Sciatic nerve (tissue), 2 donors: ENCODE results near the gene IRF8. TPM values are rescaled to one million over a fixed set of nuclear protein-coding genes. Genes with fewer than 3 reads are reported as not detected.
"Not testable (repeated sequence)": the region's sequence is repeated elsewhere in the genome, so short reads cannot be mapped to it uniquely, and the experiment has no call there.

Source experiments
- ATAC-seq: fragments of 200-7000 bp; cut with Tn5 transposase; one replicate; pipeline ENCODE4 v1.9.1; 2020; ENCODE audit warnings: mild to moderate bottlenecking, moderate library complexity
- DNase-seq: peaks from one replicate; pipeline ENCODE4 v3.0.0-alpha.2; 2020; ENCODE audit warnings: low spot score
- intact Hi-C: fragments of 100-400 bp; cut with DNase I; formaldehyde crosslinking; loops from one replicate; pipeline ENCODE4 v1.14.2; 2022
- total RNA-seq: library from RNA; stranded (reverse); fragmentation: NEBNext Ultra II Directional; extraction: Animal tissue kit (Norgen Biotek cat#: 25700); gene quantifications from one replicate; pipeline ENCODE4 v1.2.1, GENCODE V29; 2021
- donor health status: DM: no; HTN: no; CAD: no.
- donor health status: DM: no; HTN: no; CAD: no.

The IRF8 gene
- total RNA-seq, 1 donor from 2014 or later: 19.1 TPM

DNA sequence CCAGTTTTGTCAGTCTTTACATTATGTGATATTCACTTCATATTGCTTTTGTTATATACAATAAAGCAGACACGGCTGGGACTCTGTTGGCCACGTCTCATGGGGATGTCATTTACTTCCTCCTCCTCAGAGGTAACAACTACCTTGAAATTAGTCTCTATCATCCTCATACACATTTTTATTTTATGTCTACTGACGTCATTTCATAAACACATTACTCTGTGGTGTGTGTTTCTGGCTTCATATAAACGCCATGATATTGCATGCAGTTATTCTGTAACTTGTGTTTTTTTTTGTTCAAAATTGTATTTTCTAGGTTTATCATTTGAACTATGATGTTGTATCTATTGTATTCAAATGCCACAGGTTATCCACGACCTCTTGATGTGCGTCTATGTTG lies 13.4 kb upstream of the IRF8 start:
- ATAC-seq (no peak), DNase-seq (no peak)
- intact Hi-C loops: no loop called here

DNA sequence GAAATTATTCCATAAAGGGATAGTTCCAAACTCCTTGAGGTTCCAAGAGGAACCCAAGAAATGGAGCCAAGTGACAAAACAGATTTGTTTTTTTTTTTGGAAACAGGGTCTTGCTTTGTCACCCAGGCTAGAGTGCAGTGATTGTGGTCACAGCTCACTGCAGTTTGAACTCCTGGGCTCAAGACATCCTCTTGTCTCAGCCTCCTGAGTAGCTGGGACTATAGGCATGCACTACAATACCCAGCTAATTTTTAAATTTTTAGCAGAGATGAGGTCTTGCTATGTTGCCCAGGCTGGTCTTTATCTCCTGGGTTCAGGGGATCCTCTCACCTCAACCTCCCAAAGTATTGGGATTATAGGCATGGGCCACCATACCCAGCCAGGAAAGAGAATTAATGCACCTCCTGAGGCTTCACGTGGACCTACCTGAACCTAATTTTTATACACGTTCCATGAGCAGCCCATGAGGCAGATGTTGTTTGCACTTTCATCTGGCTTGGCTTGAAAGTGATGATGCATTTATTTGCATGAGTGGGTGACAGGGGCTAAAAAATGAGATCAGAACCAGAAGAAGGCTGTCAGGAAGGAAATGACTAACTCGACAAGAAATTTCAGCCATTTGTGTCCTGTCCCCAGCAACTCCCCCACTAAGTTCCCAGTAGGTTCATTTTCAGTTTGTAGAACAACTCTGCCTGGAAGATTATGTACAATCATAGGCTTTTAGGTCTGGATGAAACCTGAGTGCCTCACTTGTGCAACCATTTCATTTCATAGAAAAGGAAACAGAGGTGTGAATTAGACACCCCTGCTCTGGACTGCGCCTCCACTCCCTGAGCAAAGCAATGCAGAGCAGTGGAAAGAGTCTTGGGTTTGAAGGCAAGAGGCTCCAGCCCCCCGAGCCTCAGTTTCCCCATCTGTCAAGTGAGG lies 10.3 kb upstream of the IRF8 start:
- no peak for ATAC-seq

DNA sequence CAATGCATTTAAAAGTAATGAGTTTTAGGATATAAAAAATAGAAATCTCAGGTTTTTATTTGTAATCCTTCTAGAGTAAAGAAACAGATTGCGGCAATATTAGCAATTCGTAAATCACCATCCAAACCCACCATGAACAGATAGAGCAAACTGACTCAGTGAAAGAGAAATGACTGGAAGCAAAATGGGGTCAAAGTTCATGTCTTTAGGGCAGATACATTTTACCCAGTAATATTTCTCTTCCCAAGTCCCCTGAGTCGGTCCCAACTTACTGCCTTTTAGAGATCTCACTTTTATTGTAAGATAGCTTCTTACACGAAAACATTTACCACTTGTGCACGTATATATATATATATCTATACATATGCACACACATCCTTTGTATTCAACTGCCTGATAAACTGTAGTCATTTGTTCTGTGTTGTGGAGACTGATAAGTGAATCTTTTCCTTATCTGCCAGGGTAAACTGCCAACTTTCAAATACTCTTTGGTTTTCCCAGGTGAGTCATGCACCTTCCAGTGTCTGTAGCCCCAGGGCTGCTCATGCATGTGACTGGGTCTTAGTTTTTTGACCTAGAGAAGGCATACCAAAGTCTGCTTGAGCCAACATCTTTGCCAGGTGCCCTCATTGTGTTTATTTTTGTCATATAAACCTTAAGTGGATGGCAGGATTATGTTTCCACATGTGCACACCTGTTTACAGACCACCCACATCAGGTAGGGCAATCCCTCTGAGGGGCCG lies 7.8 kb upstream of the IRF8 start:
- ATAC-seq (no peak), DNase-seq (no peak)
- intact Hi-C loops: no loop called here

More for the DNA sequence above, 10.3 kb upstream of the IRF8 start:
- intact Hi-C loops: no loop called here
- DNase-seq: no peak

DNA sequence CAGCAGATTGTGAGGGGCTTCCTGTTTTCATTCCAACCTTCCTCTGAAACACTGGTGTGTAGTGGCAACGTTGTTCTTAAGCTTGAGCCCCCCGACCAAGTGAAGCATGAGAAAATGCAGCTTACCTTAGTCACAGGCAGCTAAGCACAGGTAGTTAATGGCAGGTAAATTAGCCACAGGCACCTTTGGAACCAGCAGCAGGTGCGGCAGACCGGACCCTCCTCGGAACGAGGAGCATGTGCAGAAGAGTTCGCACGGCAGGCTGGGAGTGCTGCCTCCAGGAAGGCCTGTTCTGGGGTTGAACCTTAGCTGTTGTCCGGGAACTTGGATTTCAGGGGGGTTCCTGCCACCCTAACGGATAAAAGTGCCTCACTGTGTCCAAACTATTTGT lies 7.2 kb upstream of the IRF8 start:
- ATAC-seq (no peak), DNase-seq (no peak)
- intact Hi-C loops: no loop called here

DNA sequence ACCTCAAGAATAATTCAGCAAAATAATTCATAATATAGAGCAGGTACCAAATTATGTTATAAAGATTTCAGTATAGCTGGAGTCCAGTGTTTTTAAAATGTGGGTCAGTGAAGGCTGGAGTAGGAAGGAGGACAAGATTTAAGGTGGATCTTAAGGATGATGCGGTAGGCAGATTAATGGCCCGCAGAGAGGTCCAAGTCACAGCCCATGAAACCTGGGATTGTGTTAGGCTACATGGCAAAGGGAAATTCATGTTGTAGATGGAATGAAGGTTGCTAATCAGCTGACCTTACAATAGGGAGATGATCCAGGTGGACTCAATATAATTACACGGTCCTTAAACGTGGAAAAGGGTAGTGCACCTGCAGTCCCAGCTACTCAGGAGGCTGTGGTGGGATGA lies 6.2 kb upstream of the IRF8 start:
- DNase-seq (no peak), ATAC-seq (no peak)
- intact Hi-C loops: no loop called here

DNA sequence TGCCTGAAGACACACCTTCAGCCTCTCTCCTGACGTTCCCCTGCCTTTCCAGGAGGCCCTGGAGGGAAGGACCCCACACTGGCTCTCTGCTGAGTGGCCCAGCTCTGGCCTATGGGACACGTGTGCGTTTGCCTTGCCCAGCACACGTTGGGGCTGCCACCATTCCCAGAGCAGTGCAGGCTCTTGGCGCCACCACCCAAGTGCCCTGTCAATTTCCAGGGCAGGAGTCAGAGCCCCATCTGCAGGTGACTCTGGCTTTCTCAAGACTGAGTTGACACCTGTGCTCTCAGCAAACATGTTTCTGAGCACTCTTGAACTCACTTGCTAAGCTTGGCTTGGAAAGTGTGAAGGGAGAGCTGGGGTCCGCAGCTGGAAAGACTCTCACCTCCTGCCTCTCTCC lies 4.7 kb upstream of the IRF8 start:
- intact Hi-C loops: no loop called here
- ATAC-seq (no peak), DNase-seq (no peak)

DNA sequence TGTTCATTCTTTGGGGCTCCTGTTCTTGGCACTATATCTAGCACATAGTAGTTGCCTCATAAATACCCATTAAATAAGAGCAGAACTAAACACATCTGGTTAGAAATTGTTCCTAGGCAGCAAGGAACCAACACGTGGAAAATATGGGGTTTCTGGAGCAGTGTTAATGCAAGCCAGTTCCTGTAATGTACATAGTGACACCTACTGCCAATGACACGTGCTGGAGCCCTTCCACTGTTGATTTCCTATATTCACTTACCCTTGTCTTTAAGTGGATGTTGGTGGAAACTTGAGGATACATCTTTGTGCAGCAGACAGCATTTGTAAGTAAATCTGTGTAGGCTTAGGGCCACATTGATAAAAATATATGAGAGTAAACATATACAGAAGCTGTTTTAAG lies 1.6 kb upstream of the IRF8 start:
- DNase-seq: no peak
- no peak for ATAC-seq

DNA sequence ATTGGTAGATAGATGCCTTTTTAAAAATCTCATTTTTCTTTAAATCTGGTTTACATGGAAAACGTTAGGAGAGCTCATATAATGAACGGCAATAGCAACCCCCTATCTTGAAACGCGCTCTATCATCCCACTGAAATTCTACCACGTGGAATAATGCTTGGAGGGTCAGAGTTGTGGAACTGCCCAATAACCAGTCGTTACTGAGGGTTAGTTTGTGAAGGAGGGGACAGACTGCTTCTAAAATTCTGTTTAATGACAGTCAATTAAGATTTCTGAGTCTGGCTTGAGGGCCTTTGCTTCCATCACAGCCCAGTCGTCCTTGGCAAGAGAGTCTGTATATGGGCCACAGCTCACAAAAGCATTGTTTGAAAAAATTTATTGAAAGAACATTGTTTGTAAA lies 482 bp downstream of the IRF8 start:
- ATAC-seq (no peak), DNase-seq (no peak)
- intact Hi-C loops: no loop called here

More for the DNA sequence above, 1.6 kb upstream of the IRF8 start:
- intact Hi-C loops: no loop called here

DNA sequence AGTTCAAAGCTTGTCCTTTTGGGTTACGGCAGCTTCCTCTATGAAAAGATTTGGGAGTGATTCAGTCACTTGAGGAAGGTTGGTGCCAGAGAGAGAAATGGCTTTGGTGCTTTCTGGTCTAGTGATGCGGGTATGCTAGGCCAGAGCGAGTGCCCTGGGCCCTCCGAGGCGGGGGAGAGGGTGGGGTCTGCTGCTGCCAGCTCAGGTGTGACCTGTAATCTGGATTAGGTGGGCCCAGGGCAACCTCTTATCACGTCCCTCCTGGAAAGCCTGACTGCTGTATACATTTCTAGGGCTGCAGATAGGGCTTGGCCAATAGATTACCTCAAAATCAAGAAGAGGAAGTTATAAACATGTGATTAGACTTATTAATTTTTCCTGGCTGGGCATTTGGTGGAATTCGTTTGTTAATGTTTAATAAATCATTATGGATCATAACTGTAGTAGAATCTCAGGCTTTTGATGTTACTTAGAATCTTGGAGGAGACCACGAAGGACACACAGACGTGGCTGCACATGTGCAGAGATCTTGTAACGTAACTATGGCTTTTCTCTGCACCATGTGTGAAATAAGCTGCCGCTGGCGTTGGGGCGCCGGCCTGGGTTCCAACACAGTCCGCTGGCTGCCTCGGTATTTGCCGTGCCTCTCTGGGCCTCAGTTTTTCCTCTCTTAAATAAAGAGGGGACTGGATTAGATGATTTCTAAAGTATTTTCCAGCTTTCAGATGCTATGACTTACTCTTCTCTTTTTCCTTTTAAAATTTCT lies 1.2 kb downstream of the IRF8 start:
- DNase-seq (no peak), ATAC-seq (no peak)
- intact Hi-C loops: no loop called here

DNA sequence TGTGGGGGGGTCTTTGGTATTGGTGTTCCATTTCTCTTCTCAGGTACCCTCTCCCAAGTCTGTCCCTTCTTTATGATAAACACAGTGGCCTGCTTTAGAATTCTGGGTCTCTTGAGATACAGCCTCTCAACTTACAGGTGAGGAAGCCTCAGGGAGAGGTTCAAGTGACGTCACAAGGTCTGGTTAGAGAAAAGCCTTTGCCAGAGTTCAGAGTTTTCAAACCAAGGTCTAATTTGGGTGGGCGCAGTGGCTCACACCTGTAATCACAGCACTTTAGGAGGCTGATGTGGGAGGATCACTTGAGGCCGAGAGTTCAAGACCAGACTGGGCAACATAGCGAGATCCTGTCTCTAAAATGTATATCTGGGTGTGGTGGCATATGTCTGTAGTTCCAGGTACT lies 2.1 kb downstream of the IRF8 start:
- ATAC-seq: no peak
- intact Hi-C loops: no loop called here

DNA sequence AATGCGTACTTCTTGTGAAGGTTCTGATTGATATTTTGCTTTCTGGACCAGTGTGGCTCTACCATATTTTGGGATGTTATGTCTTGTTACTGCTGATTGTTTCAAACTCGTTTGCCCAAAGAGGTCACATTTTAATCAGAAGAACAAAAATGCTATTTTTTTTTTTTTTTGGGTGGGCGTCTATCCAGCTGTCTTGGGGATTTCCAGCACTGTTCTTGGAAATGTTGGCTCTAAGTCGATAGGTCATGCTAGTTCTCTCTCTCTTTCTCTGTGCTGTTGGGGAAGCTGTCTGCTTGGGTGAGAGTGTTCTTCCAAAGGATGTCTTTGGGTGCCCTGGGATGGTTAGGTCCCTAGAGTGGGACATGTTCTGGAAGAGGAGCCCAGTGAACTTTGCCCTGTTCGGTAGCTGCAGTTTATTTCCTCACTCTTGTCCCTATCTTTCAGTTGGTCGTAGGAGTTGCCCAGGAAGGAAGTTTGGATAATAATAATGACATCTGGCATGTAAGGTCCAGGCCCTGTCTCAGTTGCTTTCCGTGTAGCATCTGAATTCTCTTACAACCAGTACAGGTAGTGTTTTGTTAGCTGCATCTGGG lies 2.9 kb downstream of the IRF8 start:
- intact Hi-C loops: no loop called here
- DNase-seq (no peak), ATAC-seq (no peak)

More for the DNA sequence above, 2.1 kb downstream of the IRF8 start:
- DNase-seq: no peak

DNA sequence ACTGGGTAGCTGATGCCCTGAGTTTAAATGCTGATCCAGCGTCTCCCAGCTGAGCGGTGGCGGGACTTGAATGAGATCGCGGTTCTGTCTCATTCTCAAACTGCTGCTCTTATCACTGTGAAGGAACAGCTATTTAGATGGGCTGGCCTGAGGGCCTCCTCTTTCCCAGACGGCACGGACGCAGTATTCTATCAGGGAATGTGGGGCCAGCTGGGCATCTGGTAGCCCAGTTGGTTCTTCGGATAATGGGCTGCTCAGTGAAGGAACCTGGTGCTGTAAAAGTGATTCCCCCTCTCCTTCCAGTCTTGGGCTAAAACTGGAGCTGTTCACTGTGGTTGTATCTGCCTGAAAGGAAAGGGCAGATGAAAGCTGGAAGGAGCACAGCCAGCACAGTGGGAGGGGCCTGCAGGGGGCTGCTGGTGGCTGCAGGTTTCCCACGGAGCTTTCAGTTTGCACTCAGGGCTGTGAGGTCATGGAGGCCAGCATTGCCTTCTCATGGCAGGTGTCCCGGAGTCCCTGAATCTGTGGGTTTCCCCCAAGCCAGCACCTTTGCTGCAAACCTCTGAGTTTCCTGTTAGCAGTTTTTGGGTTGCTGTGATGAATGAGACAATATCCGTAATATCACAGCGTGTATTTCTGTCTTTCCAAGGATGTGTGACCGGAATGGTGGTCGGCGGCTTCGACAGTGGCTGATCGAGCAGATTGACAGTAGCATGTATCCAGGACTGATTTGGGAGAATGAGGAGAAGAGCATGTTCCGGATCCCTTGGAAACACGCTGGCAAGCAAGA lies 3.6 kb downstream of the IRF8 start:
- DNase-seq (no peak), ATAC-seq (no peak)
- intact Hi-C loops: no loop called here

DNA sequence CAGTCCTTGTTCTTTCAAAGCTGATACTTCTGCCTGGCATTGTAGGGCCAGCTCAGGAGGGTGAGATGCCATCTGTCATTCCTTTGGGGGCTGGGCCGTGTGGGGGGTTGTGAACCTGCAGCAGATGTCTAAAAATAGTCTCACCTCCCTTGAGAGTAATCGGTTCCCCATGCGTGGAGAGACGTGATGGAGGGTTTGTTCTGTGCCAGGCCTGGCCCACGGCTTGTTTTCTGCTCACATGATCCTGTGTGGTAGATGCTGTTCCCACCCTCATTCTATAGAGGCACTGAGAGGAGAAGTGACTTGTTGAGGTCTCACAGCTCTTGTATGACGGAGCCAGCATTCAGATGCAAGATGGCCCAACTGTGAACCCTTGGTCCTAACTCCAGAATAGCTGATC lies 4.6 kb downstream of the IRF8 start:
- no peak for ATAC-seq
- no peak for DNase-seq
- intact Hi-C loops: no loop called here

DNA sequence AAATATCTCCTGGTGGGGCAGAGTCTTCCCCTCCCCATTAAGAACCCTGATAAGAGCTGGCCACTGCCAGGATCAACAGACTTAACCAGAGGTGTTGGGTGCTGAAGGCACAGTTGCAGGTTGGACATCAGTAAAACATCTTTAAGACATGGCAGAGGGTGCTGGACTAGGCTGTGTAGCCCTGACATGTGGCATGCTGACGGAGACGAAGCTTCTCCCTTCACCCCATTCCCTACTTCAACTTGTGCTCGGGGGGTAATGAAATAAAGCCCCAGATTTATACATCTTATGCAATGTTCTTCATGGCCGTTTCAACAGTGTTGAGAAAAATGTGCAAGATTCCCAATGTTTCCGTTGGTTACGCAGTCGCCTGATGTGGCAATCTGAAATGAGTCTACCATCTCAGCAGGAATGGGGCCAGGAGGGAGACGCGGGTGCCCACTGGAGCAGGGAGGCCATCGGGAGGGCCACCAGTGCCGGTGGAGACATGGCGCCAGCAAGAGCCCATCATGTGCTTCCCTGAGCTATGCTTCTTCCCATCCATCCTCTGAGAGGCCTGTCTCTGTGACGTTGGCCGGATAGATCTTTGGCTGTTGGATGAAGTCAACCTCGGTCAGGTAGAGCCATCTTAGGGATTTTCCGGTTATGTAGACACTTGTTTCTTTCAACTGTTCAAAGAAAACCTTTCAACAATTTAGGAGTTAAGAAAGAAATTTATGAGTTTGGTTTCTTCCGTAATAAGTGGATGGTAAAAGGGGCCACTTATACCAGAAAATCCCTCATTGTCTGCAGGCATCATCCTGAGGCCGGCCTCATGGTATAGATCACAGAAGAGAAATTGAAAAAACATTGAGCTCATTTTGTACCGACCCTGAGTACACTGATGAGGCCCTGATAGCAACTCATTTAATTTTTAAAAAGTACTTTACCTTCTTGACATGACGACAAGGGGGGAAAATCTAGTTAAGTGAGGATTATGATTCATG lies 6.4 kb downstream of the IRF8 start:
- intact Hi-C loops: no loop called here
- ATAC-seq: no peak
- no peak for DNase-seq

DNA sequence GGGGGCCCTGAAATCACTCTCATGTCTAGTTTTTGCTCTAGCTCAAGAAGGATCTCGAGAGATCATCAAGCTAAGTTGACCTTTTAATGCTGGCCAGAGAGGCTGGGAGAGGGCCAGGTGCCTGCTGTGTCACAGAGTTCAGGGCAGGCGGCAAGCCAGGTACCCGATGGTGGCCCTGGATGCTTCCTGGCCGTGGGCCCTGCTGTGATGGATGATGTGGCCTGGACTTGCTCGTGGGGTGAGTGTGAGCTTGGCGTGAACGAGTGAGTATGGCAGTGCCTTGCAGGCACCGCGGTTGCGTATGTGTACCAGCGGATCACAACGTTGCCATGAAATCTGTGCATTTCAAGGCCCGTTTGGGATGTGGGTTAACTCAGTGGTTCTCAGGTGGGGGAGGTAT lies 7.4 kb downstream of the IRF8 start:
- no peak for DNase-seq
- intact Hi-C loops: no loop called here
- ATAC-seq: no peak

DNA sequence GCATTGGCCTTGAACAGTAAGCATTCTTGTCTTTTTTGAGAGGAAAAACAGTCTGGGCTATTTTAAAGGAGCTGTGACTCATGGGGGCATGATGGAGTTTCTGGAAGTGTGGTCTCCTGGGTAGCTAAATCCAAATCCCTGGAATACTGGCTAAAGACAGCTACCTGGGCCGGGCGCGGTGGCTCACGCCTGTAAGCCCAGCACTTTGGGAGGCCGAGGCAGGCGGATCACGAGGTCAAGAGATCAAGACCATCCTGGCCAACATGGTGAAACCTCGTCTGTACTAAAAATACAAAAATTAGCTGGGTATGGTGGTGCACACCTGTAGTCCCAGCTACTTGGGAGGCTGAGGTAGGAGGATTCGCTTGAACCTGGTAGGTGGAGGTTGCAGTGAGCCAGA lies 8.3 kb downstream of the IRF8 start:
- ATAC-seq, DNase-seq, intact Hi-C loops: not testable (repeated sequence)

DNA sequence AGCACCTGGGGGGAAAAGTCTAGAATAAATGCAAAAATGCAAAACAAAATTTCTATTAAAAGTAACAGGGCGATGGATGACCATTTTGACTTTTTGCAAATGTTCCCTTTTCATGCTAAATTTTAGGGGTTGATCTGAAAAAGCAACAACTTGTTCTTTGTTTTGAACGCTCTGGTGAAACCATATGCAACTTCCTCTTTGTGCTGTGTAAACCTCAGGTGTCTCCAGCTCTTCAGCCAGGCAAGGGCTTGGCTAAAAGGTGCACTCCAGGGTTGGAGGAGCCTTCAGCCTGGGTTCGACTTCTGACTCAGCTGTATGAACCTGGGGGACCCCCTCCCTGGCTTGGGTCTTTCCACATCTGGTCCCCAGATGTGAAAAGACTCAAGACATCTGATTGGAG lies 9.5 kb downstream of the IRF8 start:
- ATAC-seq (no peak), DNase-seq (no peak)

More for the DNA sequence above, 9.5 kb downstream of the IRF8 start:
- intact Hi-C loops: no loop called here
